GM21390 (cell line): Measurements from ENCODE around the gene IFT52.

Experiments used
- ATAC-seq: cut with Tn5 transposase; IDR thresholded peaks from one replicate; pipeline ENCODE4 v1.9.1; 2021; ENCODE audit not compliant: unreplicated experiment

Gene IFT52

GRCh38 chr20:43686820-43687219 is 96.1 kb downstream of the IFT52 start:
- no peak for ATAC-seq

GRCh38 chr20:43689165-43689564 is 98.4 kb downstream of the IFT52 start:
- ATAC-seq: no peak

GRCh38 chr20:43690943-43691598 is 100.3 kb downstream of the IFT52 start:
- no peak for ATAC-seq

- no peak for ATAC-seq
Observed at GRCh38 chr20:43691928-43692524, 101.3 kb downstream of the IFT52 start.

- ATAC-seq: no peak
Observed at GRCh38 chr20:43694763-43695162, 104.0 kb downstream of the IFT52 start.

GRCh38 chr20:43695571-43695970 is 104.8 kb downstream of the IFT52 start:
- no peak for ATAC-seq
